CD4-positive, alpha-beta T cell (primary cell): ENCODE measurements around the gene YJEFN3. TPM values are rescaled to one million over a fixed set of nuclear protein-coding genes. Genes with fewer than 3 reads are reported as not detected.

ENCODE experiments used
- ATAC-seq: fragments of 200-7000 bp; cut with Tn5 transposase; one replicate; pipeline ENCODE4 v1.10.0; 2022; ENCODE audit warnings: mild to moderate bottlenecking; ENCODE audit not compliant: poor library complexity
- CTCF ChIA-PET: fragments of 350-600 bp; sonication (Branson Sonifier 250); formaldehyde crosslinking; loops from one replicate; lab custom pipeline; 2021; ENCODE audit warnings: antibody characterized with exemption, inconsistent platforms; lab: Charles Lee
- POLR2A ChIA-PET: fragments of 350-600 bp; sonication (Branson Sonifier 250); formaldehyde crosslinking; loops from one replicate; lab custom pipeline; 2021; ENCODE audit warnings: antibody characterized with exemption, inconsistent platforms; lab: Charles Lee
- DNase-seq, 14 experiments: peaks; one replicate each; pipeline ENCODE4 v3.0.0-alpha.2; 2013 to 2020; ENCODE audit warnings: mixed read lengths in 2 of 14
- H3K27ac ChIP-seq, 2 donors: one replicate each; pipeline versions ENCODE4 v1.5.1 to v1.7.0; 2013; ENCODE audit warnings: low read length in 2 of 2, low read depth in 1 of 2, mild to moderate bottlenecking in 1 of 2
- H3K27me3 ChIP-seq, 2 experiments: 1 replicate in 1 of 2; 2 replicates in 1 of 2; pipeline versions ENCODE4 v1.6.1 to v1.7.0; 2013; ENCODE audit warnings: low read length in 2 of 2, control low read depth in 1 of 2, mild to moderate bottlenecking in 1 of 2, moderate library complexity in 1 of 2; ENCODE audit not compliant: insufficient read depth in 2 of 2, control insufficient read depth in 1 of 2
- H3K36me3 ChIP-seq: one replicate; pipeline ENCODE4 v1.6.1; 2013; ENCODE audit warnings: low read length, control low read depth; ENCODE audit not compliant: insufficient read depth
- H3K4me1 ChIP-seq: one replicate; pipeline ENCODE4 v1.6.1; 2013; ENCODE audit warnings: low read length, control low read depth; ENCODE audit not compliant: insufficient read depth
- H3K4me3 ChIP-seq: one replicate; pipeline ENCODE4 v1.5.1; 2013; ENCODE audit warnings: mild to moderate bottlenecking, low read length, moderate library complexity
- H3K9me3 ChIP-seq, 2 experiments: 1 replicate in 1 of 2; 2 replicates in 1 of 2; pipeline versions ENCODE4 v1.6.1 to v1.7.0; 2013; ENCODE audit warnings: low read length in 2 of 2, mild to moderate bottlenecking in 2 of 2, control low read depth in 1 of 2, moderate library complexity in 1 of 2; ENCODE audit not compliant: control insufficient read depth in 1 of 2, insufficient read depth in 1 of 2
- H3K27ac Mint-ChIP-seq: one replicate; pipeline ENCODE4 v1.8.0; 2020; ENCODE audit warnings: mixed read lengths
- H3K27me3 Mint-ChIP-seq: one replicate; pipeline ENCODE4 v1.8.0; 2021; ENCODE audit warnings: mixed read lengths
- H3K36me3 Mint-ChIP-seq: one replicate; pipeline ENCODE4 v1.8.0; 2021; ENCODE audit warnings: low read depth, mixed read lengths
- H3K4me1 Mint-ChIP-seq: one replicate; pipeline ENCODE4 v1.8.0; 2021; ENCODE audit warnings: low read depth, mixed read lengths
- H3K4me3 Mint-ChIP-seq: one replicate; pipeline ENCODE4 v1.8.0; 2020; ENCODE audit warnings: mild to moderate bottlenecking, mixed read lengths
- H3K9me3 Mint-ChIP-seq: one replicate; pipeline ENCODE4 v1.8.0; 2020; ENCODE audit warnings: mixed read lengths
- CTCF ChIP-seq: fragments of 200-600 bp; IDR thresholded peaks from one replicate; pipeline ENCODE4 v1.8.0; 2022; ENCODE audit warnings: antibody characterized with exemption, mild to moderate bottlenecking
- intact Hi-C, 2 experiments: fragments of 100-400 bp; cut with DNase I in 1 of 2; cut with micrococcal nuclease in 1 of 2; formaldehyde crosslinking; loops; one replicate each; pipeline versions ENCODE4 v1.15.1 to v1.9.0; 2023 to 2025; cut with DNase I, micrococcal nuclease
- total RNA-seq, 174 experiments: library from RNA in 2 of 174; stranded (reverse) in 2 of 174; gene quantifications; one replicate each; pipeline ENCODE4 v1.2.3 and lab custom pipeline; 2021 to 2026

Gene YJEFN3
- total RNA-seq, 2 experiments from 2014 or later, result 3.7 to 4.4 TPM

GRCh38 chr19:19499272-19499995, 29.3 kb upstream of the YJEFN3 start:
- Histone ChIP-seq H3K4me3 (no peak overlapping the region), H3K27me3 (no peaks in the 10 kb centered on the region), H3K27ac (no peak overlapping the region), H3K9me3 (no peaks in the 10 kb centered on the region), H3K4me1 (no peaks in the 10 kb centered on the region), H3K36me3 (peaks cover 97% of the 10 kb centered on the region)
- ChIA-PET POLR2A (no interaction called here), CTCF (no interaction called here)
- ATAC-seq (no peak), DNase-seq (peak in 1 of 14 experiments; percentile 25)
- H3K4me3 Mint-ChIP-seq, result no peak overlapping the region
- H3K36me3 Mint-ChIP-seq, result peaks cover 84% of the 10 kb centered on the region
- H3K9me3 Mint-ChIP-seq, result no peaks in the 10 kb centered on the region
- no peaks in the 10 kb centered on the region for H3K27me3 Mint-ChIP-seq
- TF ChIP-seq CTCF, result no peak
- no peak overlapping the region for H3K27ac Mint-ChIP-seq
- H3K4me1 Mint-ChIP-seq, result no peaks in the 10 kb centered on the region
- intact Hi-C loops, result no loop called here

GRCh38 chr19:19500975-19501644, 27.6 kb upstream of the YJEFN3 start:
- Mint-ChIP-seq H3K36me3 (peaks cover 85% of the 10 kb centered on the region), H3K9me3 (no peaks in the 10 kb centered on the region), H3K27me3 (no peaks in the 10 kb centered on the region), H3K4me1 (no peaks in the 10 kb centered on the region), H3K27ac (no peak overlapping the region), H3K4me3 (no peak overlapping the region)
- ATAC-seq (no peak), DNase-seq (peak in 1 of 14 experiments; percentile 22)
- no peak for TF ChIP-seq CTCF
- no peak overlapping the region for H3K4me3 ChIP-seq
- no peaks in the 10 kb centered on the region for H3K27me3 ChIP-seq
- H3K36me3 ChIP-seq, result peaks cover 99% of the 10 kb centered on the region
- intact Hi-C loops, result no loop called here
- ChIA-PET POLR2A (no interaction called here), CTCF (no interaction called here)
- H3K4me1 ChIP-seq, result no peaks in the 10 kb centered on the region
- no peaks in the 10 kb centered on the region for H3K9me3 ChIP-seq
- no peak overlapping the region for H3K27ac ChIP-seq

DNA sequence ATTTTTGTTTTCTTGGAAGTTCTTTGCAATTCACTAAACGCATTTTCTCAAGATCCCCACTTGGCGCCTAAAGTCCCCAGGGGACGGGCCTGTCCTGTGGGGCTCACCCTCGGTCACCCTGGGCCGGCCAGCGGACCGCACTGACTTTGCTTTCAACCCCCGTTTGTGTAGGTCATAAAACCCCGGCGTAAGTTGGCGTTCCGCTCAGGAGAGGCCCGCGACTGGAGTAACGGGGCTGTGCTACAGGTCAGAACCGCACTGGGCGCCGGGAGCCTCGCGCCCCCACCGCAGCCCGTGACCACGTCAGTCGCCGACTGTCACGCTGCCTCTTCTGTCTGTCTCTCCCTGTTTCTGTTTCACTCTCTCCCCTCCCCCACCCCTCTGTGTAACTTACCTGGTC, 26.9 kb upstream of the YJEFN3 start:
- CTCF ChIA-PET, result no interaction called here
- intact Hi-C loops, result no loop called here
- no peak overlapping the region for H3K27ac Mint-ChIP-seq

More for the DNA sequence above, 26.9 kb upstream of the YJEFN3 start:
- no peak overlapping the region for H3K4me3 Mint-ChIP-seq
- H3K27me3 Mint-ChIP-seq, result no peaks in the 10 kb centered on the region
- DNase-seq (no peak), ATAC-seq (no peak)
- no peaks in the 10 kb centered on the region for H3K27me3 ChIP-seq
- H3K4me3 ChIP-seq, result no peak overlapping the region
- no peaks in the 10 kb centered on the region for H3K9me3 ChIP-seq
- no peaks in the 10 kb centered on the region for H3K9me3 Mint-ChIP-seq
- no peaks in the 10 kb centered on the region for H3K4me1 Mint-ChIP-seq
- TF ChIP-seq CTCF, result no peak
- H3K36me3 ChIP-seq, result peaks cover 98% of the 10 kb centered on the region
- H3K36me3 Mint-ChIP-seq, result peaks cover 86% of the 10 kb centered on the region
- H3K27ac ChIP-seq, result no peak overlapping the region
- POLR2A ChIA-PET, result no interaction called here
- no peaks in the 10 kb centered on the region for H3K4me1 ChIP-seq
